Measurements from ENCODE around the gene CARD9. TPM values are rescaled to one million over a fixed set of nuclear protein-coding genes. Genes with fewer than 3 reads are reported as not detected.

Gene CARD9
- total RNA-seq, 4 donors from 2014 or later: 2.4 to 4.2 (median 3.2) TPM

DNA sequence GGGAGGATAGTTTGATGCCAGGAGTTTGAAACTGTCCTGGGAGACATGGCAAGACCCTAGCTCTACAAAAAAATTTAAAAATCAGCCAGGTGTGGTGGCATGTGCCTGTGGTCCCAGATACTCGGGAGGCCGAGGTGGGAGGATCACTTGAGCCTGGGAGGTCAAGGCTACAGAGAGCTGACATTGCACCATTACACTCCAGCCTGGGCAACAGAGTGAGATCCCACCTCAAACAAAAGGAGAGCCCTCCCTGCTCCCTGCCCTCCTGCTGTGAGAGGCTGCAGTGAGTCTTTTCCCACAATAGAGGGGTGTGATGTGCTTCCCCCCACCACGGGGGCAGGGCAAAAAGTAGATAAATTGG lies 59.4 kb downstream of the CARD9 start:
- no peak for TF ChIP-seq POLR2A (IDR thresholded peaks at IDR 0.05)
- TF ChIP-seq, protein P1, sequence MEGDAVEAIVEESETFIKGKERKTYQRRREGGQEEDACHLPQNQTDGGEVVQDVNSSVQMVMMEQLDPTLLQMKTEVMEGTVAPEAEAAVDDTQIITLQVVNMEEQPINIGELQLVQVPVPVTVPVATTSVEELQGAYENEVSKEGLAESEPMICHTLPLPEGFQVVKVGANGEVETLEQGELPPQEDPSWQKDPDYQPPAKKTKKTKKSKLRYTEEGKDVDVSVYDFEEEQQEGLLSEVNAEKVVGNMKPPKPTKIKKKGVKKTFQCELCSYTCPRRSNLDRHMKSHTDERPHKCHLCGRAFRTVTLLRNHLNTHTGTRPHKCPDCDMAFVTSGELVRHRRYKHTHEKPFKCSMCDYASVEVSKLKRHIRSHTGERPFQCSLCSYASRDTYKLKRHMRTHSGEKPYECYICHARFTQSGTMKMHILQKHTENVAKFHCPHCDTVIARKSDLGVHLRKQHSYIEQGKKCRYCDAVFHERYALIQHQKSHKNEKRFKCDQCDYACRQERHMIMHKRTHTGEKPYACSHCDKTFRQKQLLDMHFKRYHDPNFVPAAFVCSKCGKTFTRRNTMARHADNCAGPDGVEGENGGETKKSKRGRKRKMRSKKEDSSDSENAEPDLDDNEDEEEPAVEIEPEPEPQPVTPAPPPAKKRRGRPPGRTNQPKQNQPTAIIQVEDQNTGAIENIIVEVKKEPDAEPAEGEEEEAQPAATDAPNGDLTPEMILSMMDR (IDR thresholded peaks at IDR 0.05): no peak
- 91 to 96% methylated on average over 3 of the region's 3 CpGs for WGBS, 2 donors
- H3K4me3 ChIP-seq (ENCODE audit: low read depth, poor library complexity, severe bottlenecking): no peak overlapping the region
- DNase-seq (ENCODE audit: low spot score in 2 of 2): no peak
- intact Hi-C loops (cut with DNase I; ENCODE audit: low total_unique reads): no loop called here

Other genes with a start within 250 kb of the CARD9 start
- gene LHX3, start 168.5 kb downstream of the CARD9 start, total RNA-seq: under 1 TPM in 1 of 4 donors, not detected in 3; 0.42 TPM
- 10 to 100 TPM in 2 of 4 donors, 1 to 10 TPM in 2; 8.7 to 13.0 (median 11.1) TPM for gene QSOX2, start 127.9 kb downstream of the CARD9 start, total RNA-seq
- 1 to 10 TPM in 1 of 4 donors, not detected in 3; 1.1 TPM for gene CCDC187, start 69.6 kb downstream of the CARD9 start, total RNA-seq
- gene GPSM1, start 46.1 kb downstream of the CARD9 start, total RNA-seq: 10 to 100 TPM; 21.0 to 37.1 (median 28.1) TPM
- 10 to 100 TPM; 30.9 to 64.6 (median 44.1) TPM for gene DNLZ, start 9.9 kb downstream of the CARD9 start, total RNA-seq
- 1 to 10 TPM; 5.9 to 9.9 (median 9.6) TPM for gene SNAPC4, start 26.5 kb upstream of the CARD9 start, total RNA-seq
- gene ENTR1, start 36.9 kb upstream of the CARD9 start, total RNA-seq: 10 to 100 TPM; 29.8 to 46.2 (median 36.6) TPM
- gene PMPCA, start 37.0 kb upstream of the CARD9 start, total RNA-seq: 10 to 100 TPM; 35.9 to 59.6 (median 38.1) TPM
- gene INPP5E, start 66.2 kb upstream of the CARD9 start, total RNA-seq: 10 to 100 TPM in 3 of 4 donors, 1 to 10 TPM in 1; 10.0 to 17.8 (median 12.1) TPM
- 10 to 100 TPM; 58.4 to 77.8 (median 58.5) TPM for gene SEC16A, start 109.4 kb upstream of the CARD9 start, total RNA-seq
- gene NOTCH1, start 172.4 kb upstream of the CARD9 start, total RNA-seq: 10 to 100 TPM; 79.7 to 95.3 (median 82.8) TPM